Neural progenitor cell (in vitro differentiated cells): ENCODE data around the gene ANAPC5.

Experiments
- EZH2 ChIP-seq: fragments of 200-600 bp; sonication (generic); IDR thresholded peaks from 2 replicates; pipeline ENCODE4 v1.6.1; 2017; ENCODE audit warnings: antibody characterized with exemption, mild to moderate bottlenecking, moderate library complexity
- TF ChIP-seq, protein P1 (sequence below): fragments of 200-600 bp; sonication (generic); IDR thresholded peaks from 2 replicates; pipeline ENCODE4 v1.5.1; 2017; ENCODE audit warnings: antibody characterized with exemption, mild to moderate bottlenecking

- TF ChIP-seq, protein P1, sequence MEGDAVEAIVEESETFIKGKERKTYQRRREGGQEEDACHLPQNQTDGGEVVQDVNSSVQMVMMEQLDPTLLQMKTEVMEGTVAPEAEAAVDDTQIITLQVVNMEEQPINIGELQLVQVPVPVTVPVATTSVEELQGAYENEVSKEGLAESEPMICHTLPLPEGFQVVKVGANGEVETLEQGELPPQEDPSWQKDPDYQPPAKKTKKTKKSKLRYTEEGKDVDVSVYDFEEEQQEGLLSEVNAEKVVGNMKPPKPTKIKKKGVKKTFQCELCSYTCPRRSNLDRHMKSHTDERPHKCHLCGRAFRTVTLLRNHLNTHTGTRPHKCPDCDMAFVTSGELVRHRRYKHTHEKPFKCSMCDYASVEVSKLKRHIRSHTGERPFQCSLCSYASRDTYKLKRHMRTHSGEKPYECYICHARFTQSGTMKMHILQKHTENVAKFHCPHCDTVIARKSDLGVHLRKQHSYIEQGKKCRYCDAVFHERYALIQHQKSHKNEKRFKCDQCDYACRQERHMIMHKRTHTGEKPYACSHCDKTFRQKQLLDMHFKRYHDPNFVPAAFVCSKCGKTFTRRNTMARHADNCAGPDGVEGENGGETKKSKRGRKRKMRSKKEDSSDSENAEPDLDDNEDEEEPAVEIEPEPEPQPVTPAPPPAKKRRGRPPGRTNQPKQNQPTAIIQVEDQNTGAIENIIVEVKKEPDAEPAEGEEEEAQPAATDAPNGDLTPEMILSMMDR: no peak
- no peak for TF ChIP-seq EZH2
These were observed 73.8 kb downstream of the ANAPC5 start for GRCh38 chr12:121278169-121279070.
